ENCODE data around the gene KRTAP10-4.
"Not testable (repeated sequence)": the region's sequence is repeated elsewhere in the genome, so short reads cannot be mapped to it uniquely, and the experiment has no call there.

The KRTAP10-4 gene

GRCh38 chr21:44593598-44594405 is 20.3 kb downstream of the KRTAP10-4 start:
- Histone ChIP-seq H3K4me3 (ENCODE audit: low read depth, low read length) (no peak overlapping the region), H2AFZ (ENCODE audit: low read length, unreplicated experiment) (no peak overlapping the region), H3K79me2 (ENCODE audit: control insufficient read depth, insufficient read depth, low read length, unreplicated experiment) (no peaks in the 10 kb centered on the region), H3K27me3 (ENCODE audit: insufficient read depth, low read length) (peaks cover 62% of the 10 kb centered on the region), H3K4me1 (ENCODE audit: control insufficient read depth, insufficient read depth, low read length, unreplicated experiment) (no peaks in the 10 kb centered on the region), H3K36me3 (ENCODE audit: insufficient read depth, low read length) (no peaks in the 10 kb centered on the region), H3K27ac (ENCODE audit: low read depth, low read length) (no peak overlapping the region)

GRCh38 chr21:44594406-44594916 is 20.9 kb downstream of the KRTAP10-4 start:
- no peak overlapping the region for H3K27ac ChIP-seq (ENCODE audit: low read depth, low read length)
- peaks cover 67% of the 10 kb centered on the region for H3K27me3 ChIP-seq (ENCODE audit: insufficient read depth, low read length)
- no peaks in the 10 kb centered on the region for H3K4me1 ChIP-seq (ENCODE audit: control insufficient read depth, insufficient read depth, low read length, unreplicated experiment)
- no peaks in the 10 kb centered on the region for H3K36me3 ChIP-seq (ENCODE audit: insufficient read depth, low read length)
- no peaks in the 10 kb centered on the region for H3K79me2 ChIP-seq (ENCODE audit: control insufficient read depth, insufficient read depth, low read length, unreplicated experiment)
- H2AFZ ChIP-seq (ENCODE audit: low read length, unreplicated experiment): no peak overlapping the region
- no peak overlapping the region for H3K4me3 ChIP-seq (ENCODE audit: low read depth, low read length)

GRCh38 chr21:44595524-44595923 is 22.0 kb downstream of the KRTAP10-4 start:
- no peak overlapping the region for H2AFZ ChIP-seq (ENCODE audit: low read length, unreplicated experiment)
- H3K4me3 ChIP-seq (ENCODE audit: low read depth, low read length): no peak overlapping the region
- no peak overlapping the region for H3K27ac ChIP-seq (ENCODE audit: low read depth, low read length)
- no peaks in the 10 kb centered on the region for H3K79me2 ChIP-seq (ENCODE audit: control insufficient read depth, insufficient read depth, low read length, unreplicated experiment)
- H3K27me3 ChIP-seq (ENCODE audit: insufficient read depth, low read length): peaks cover 77% of the 10 kb centered on the region
- H3K36me3 ChIP-seq (ENCODE audit: insufficient read depth, low read length): no peaks in the 10 kb centered on the region
- no peaks in the 10 kb centered on the region for H3K4me1 ChIP-seq (ENCODE audit: control insufficient read depth, insufficient read depth, low read length, unreplicated experiment)

- Histone ChIP-seq H3K27me3 (ENCODE audit: insufficient read depth, low read length) (peaks cover 80% of the 10 kb centered on the region), H3K79me2 (ENCODE audit: control insufficient read depth, insufficient read depth, low read length, unreplicated experiment) (no peaks in the 10 kb centered on the region), H3K36me3 (ENCODE audit: insufficient read depth, low read length) (no peaks in the 10 kb centered on the region), H3K4me1 (ENCODE audit: control insufficient read depth, insufficient read depth, low read length, unreplicated experiment) (no peaks in the 10 kb centered on the region), H3K4me3 (ENCODE audit: low read depth, low read length) (no peak overlapping the region), H2AFZ (ENCODE audit: low read length, unreplicated experiment) (no peak overlapping the region), H3K27ac (ENCODE audit: low read depth, low read length) (no peak overlapping the region)
Measured at GRCh38 chr21:44596068-44596725, 22.7 kb downstream of the KRTAP10-4 start.

- Histone ChIP-seq H3K27me3 (ENCODE audit: insufficient read depth, low read length) (peaks cover 83% of the 10 kb centered on the region), H2AFZ (ENCODE audit: low read length, unreplicated experiment) (no peak overlapping the region), H3K27ac (ENCODE audit: low read depth, low read length) (no peak overlapping the region), H3K4me3 (ENCODE audit: low read depth, low read length) (no peak overlapping the region), H3K4me1 (ENCODE audit: control insufficient read depth, insufficient read depth, low read length, unreplicated experiment) (no peaks in the 10 kb centered on the region), H3K79me2 (ENCODE audit: control insufficient read depth, insufficient read depth, low read length, unreplicated experiment) (no peaks in the 10 kb centered on the region), H3K36me3 (ENCODE audit: insufficient read depth, low read length) (no peaks in the 10 kb centered on the region)
Measured at GRCh38 chr21:44598061-44598460, 24.5 kb downstream of the KRTAP10-4 start.

GRCh38 chr21:44599264-44600029 is 25.9 kb downstream of the KRTAP10-4 start:
- Histone ChIP-seq H3K79me2 (ENCODE audit: control insufficient read depth, insufficient read depth, low read length, unreplicated experiment) (no peaks in the 10 kb centered on the region), H3K36me3 (ENCODE audit: insufficient read depth, low read length) (no peaks in the 10 kb centered on the region), H3K4me1 (ENCODE audit: control insufficient read depth, insufficient read depth, low read length, unreplicated experiment) (no peaks in the 10 kb centered on the region), H3K27ac (ENCODE audit: low read depth, low read length) (no peak overlapping the region), H2AFZ (ENCODE audit: low read length, unreplicated experiment) (no peak overlapping the region), H3K4me3 (ENCODE audit: low read depth, low read length) (no peak overlapping the region), H3K27me3 (ENCODE audit: insufficient read depth, low read length) (peaks cover 76% of the 10 kb centered on the region)

GRCh38 chr21:44600118-44600978 is 26.8 kb downstream of the KRTAP10-4 start, which contains the start of gene KRTAP10-7:
Gene KRTAP10-7 (plus strand): TSS chr21:44600597. CDS start chr21:44600622, 25 bp downstream.
- H2AFZ ChIP-seq (ENCODE audit: low read length, unreplicated experiment); H3K36me3 ChIP-seq (ENCODE audit: insufficient read depth, low read length); H3K79me2 ChIP-seq (ENCODE audit: control insufficient read depth, insufficient read depth, low read length, unreplicated experiment); H3K4me3 ChIP-seq (ENCODE audit: low read depth, low read length); H3K27ac ChIP-seq (ENCODE audit: low read depth, low read length); H3K4me1 ChIP-seq (ENCODE audit: control insufficient read depth, insufficient read depth, low read length, unreplicated experiment): not testable (repeated sequence)
- H3K27me3 ChIP-seq (ENCODE audit: insufficient read depth, low read length): peaks cover 78% of the 10 kb centered on the region

GRCh38 chr21:44601091-44601490 is 27.6 kb downstream of the KRTAP10-4 start:
- H2AFZ ChIP-seq (ENCODE audit: low read length, unreplicated experiment); H3K36me3 ChIP-seq (ENCODE audit: insufficient read depth, low read length); H3K79me2 ChIP-seq (ENCODE audit: control insufficient read depth, insufficient read depth, low read length, unreplicated experiment); H3K4me1 ChIP-seq (ENCODE audit: control insufficient read depth, insufficient read depth, low read length, unreplicated experiment); H3K4me3 ChIP-seq (ENCODE audit: low read depth, low read length); H3K27ac ChIP-seq (ENCODE audit: low read depth, low read length): not testable (repeated sequence)
- H3K27me3 ChIP-seq (ENCODE audit: insufficient read depth, low read length): peaks cover 76% of the 10 kb centered on the region

- no peak overlapping the region for H2AFZ ChIP-seq (ENCODE audit: low read length, unreplicated experiment)
- peaks cover 75% of the 10 kb centered on the region for H3K27me3 ChIP-seq (ENCODE audit: insufficient read depth, low read length)
- no peaks in the 10 kb centered on the region for H3K36me3 ChIP-seq (ENCODE audit: insufficient read depth, low read length)
- no peak overlapping the region for H3K4me3 ChIP-seq (ENCODE audit: low read depth, low read length)
- H3K79me2 ChIP-seq (ENCODE audit: control insufficient read depth, insufficient read depth, low read length, unreplicated experiment): no peaks in the 10 kb centered on the region
- no peak overlapping the region for H3K27ac ChIP-seq (ENCODE audit: low read depth, low read length)
- H3K4me1 ChIP-seq (ENCODE audit: control insufficient read depth, insufficient read depth, low read length, unreplicated experiment): no peaks in the 10 kb centered on the region
Measured at GRCh38 chr21:44601596-44602462, 28.3 kb downstream of the KRTAP10-4 start.
